K562 (cell line): Measurements from ENCODE around the gene SLC13A3. TPM values are rescaled to one million over a fixed set of nuclear protein-coding genes. Genes with fewer than 3 reads are reported as not detected.
A peak's percentile ranks its signal among the peaks of the same experiment; 100 is the strongest.

Experiments
- CBFA2T3 ChIP-seq: fragments of 450-650 bp; IDR thresholded peaks from 2 replicates; pipeline ENCODE4 v1.6.1; 2017
- DEAF1 ChIP-seq: fragments of 450-650 bp; formaldehyde crosslinking; IDR thresholded peaks from 2 replicates; pipeline ENCODE4 v1.4.0; 2020; ENCODE audit warnings: mild to moderate bottlenecking, moderate library complexity
- DNMT1 ChIP-seq: fragments of 450-650 bp; IDR thresholded peaks from 2 replicates; pipeline ENCODE4 v1.6.1; 2016; ENCODE audit warnings: antibody characterized with exemption, mild to moderate bottlenecking
- E2F3 ChIP-seq: fragments of 250-450 bp; sonication (Bioruptor Pico); IDR thresholded peaks from 2 replicates; pipeline ENCODE4 v1.4.0; 2020; ENCODE audit warnings: mild to moderate bottlenecking
- FOSL1 ChIP-seq: fragments of 200-800 bp; sonication (Bioruptor generic); conservative IDR thresholded peaks from 2 replicates; pipeline ENCODE4 v1.6.1; 2016; ENCODE audit warnings: missing genetic modification characterization, missing compliant biosample characterization
- FUS ChIP-seq: fragments of 200-400 bp; formaldehyde crosslinking; optimal IDR thresholded peaks from 2 replicates; pipeline ENCODE3; 2017; ENCODE audit warnings: low read depth, low read length
- IRF9 ChIP-seq: fragments of 450-650 bp; IDR thresholded peaks from 2 replicates; pipeline ENCODE4 v1.6.1; 2016; ENCODE audit warnings: missing biosample characterization, missing genetic modification characterization
- JUN ChIP-seq, 2 experiments: sonication (generic) in 1 of 2; formaldehyde crosslinking in 1 of 2; IDR thresholded peaks; 2 replicates each; pipeline versions ENCODE4 v1.6.1 to v1.8.0; 2012 to 2022; ENCODE audit warnings: borderline replicate concordance in 2 of 2, mild to moderate bottlenecking in 2 of 2, improper control_type of control experiment in 1 of 2, low read depth in 1 of 2, low read length in 1 of 2, missing genetic modification reagents in 1 of 2
- KDM1A ChIP-seq, 2 experiments: fragments of 450-650 bp; IDR thresholded peaks; 2 replicates each; pipeline ENCODE4 v1.6.1; 2016; ENCODE audit warnings: mild to moderate bottlenecking in 2 of 2
- LARP7 ChIP-seq: fragments of 450-650 bp; IDR thresholded peaks from 2 replicates; pipeline ENCODE4 v1.6.1; 2016
- LEF1 ChIP-seq: fragments of 450-650 bp; IDR thresholded peaks from 2 replicates; pipeline ENCODE4 v1.6.1; 2016; ENCODE audit warnings: mild to moderate bottlenecking
- MCM3 ChIP-seq: fragments of 450-650 bp; IDR thresholded peaks from 2 replicates; pipeline ENCODE4 v1.6.1; 2016
- PBX2 ChIP-seq, 2 experiments: IDR thresholded peaks in 1 of 2; conservative IDR thresholded peaks in 1 of 2; 2 replicates each; pipeline ENCODE4 v1.6.1; 2016; ENCODE audit warnings: low read depth in 2 of 2, mild to moderate bottlenecking in 1 of 2, missing compliant biosample characterization in 1 of 2, missing genetic modification characterization in 1 of 2, moderate library complexity in 1 of 2
- PTRF ChIP-seq: fragments of 450-650 bp; IDR thresholded peaks from 2 replicates; pipeline ENCODE4 v1.6.1; 2016; ENCODE audit warnings: mild to moderate bottlenecking, missing genetic modification characterization, missing compliant biosample characterization
- RBM34 ChIP-seq: fragments of 200-400 bp; formaldehyde crosslinking; IDR thresholded peaks from 2 replicates; pipeline ENCODE4 v1.6.1; 2018; ENCODE audit warnings: low read length, borderline replicate concordance; ENCODE audit not compliant: insufficient read depth
- SMAD2 ChIP-seq: fragments of 150-350 bp; IDR thresholded peaks from 2 replicates; pipeline ENCODE4 v1.6.1; 2014; ENCODE audit warnings: low read depth, mild to moderate bottlenecking, low read length
- SMAD4 ChIP-seq: fragments of 250-450 bp; sonication (Bioruptor Pico); conservative IDR thresholded peaks from 2 replicates; pipeline ENCODE4 v1.8.0; 2021; ENCODE audit warnings: inconsistent platforms, mild to moderate bottlenecking, moderate library complexity
- ZFP30 ChIP-seq: fragments of 250-450 bp; sonication (Bioruptor Pico); IDR thresholded peaks from 2 replicates; pipeline ENCODE4 v1.8.0; 2022; ENCODE audit warnings: moderate library complexity, mild to moderate bottlenecking, inconsistent platforms, borderline replicate concordance
- ZNF277 ChIP-seq: fragments of 250-450 bp; sonication (Bioruptor Pico); IDR thresholded peaks from 2 replicates; pipeline ENCODE4 v1.8.0; 2022; ENCODE audit warnings: inconsistent platforms, mild to moderate bottlenecking, moderate library complexity, borderline replicate concordance
- ZNF395 ChIP-seq: fragments of 200-800 bp; sonication (Bioruptor generic); IDR thresholded peaks from 2 replicates; pipeline ENCODE4 v1.6.1; 2017; ENCODE audit warnings: missing genetic modification characterization, missing compliant biosample characterization
- polyA plus RNA-seq, 8 experiments: library from polyadenylated mRNA; depleted of rRNA in 4 of 8; stranded (reverse) in 5 of 8; unstranded in 3 of 8; fragments of >200 nt; fragmentation: Nextera tagmentation in 2 of 8; fragmentation: Illumina TruSeq in 1 of 8; extraction: Ambion mirVana in 2 of 8; extraction: Trizol in 1 of 8; gene quantifications; 2 replicates each; pipeline versions ENCODE4 v1.2.1 to v1.2.3, GENCODE V29; 2011 to 2014; ENCODE audit warnings: inconsistent platforms in 1 of 8, missing spikeins in 1 of 8
- total RNA-seq, 7 experiments: library from RNA; depleted of rRNA in 6 of 7; stranded (reverse); fragments of >200 nt in 6 of 7; fragmentation: Illumina TruSeq in 2 of 7; extraction: Trizol in 2 of 7; gene quantifications; 2 replicates each; pipeline versions ENCODE4 v1.2.1 to v1.2.3, GENCODE V29; 2011 to 2021; ENCODE audit warnings: low replicate concordance in 1 of 7

SLC13A3 gene
- total and polyA plus RNA-seq, 9 of the 15 experiments (the other 6 are each of a cell fraction or from before 2014, with no cell fraction given) = 5.5 to 16.4 (median 8.5) TPM

- TF ChIP-seq ZNF395 (CRISPR knock-in tag) = no peak
- TF ChIP-seq ZFP30 (CRISPR knock-in tag) = no peak
- peak; percentile 57; the same call in 1 of the 2 replicates for TF ChIP-seq LEF1
- no peak; the same call in 1 of the 2 replicates for TF ChIP-seq MCM3
- no peak for TF ChIP-seq DEAF1 (CRISPR knock-in tag)
- no peak for TF ChIP-seq RBM34
- peak; percentile 77 to 81; a peak in 3 of 4 replicates for TF ChIP-seq KDM1A (IDR thresholded peaks at IDR 0.05)
- TF ChIP-seq JUN (IDR thresholded peaks at IDR 0.05; ENCODE audit: borderline replicate concordance, low read depth, low read length) = no peak
- TF ChIP-seq JUN (CRISPR knock-in tag; IDR thresholded peaks at IDR 0.05; ENCODE audit: borderline replicate concordance) = no peak
- TF ChIP-seq CBFA2T3 = peak; percentile 95
- TF ChIP-seq DNMT1 = no peak
- TF ChIP-seq FOSL1 = no peak
- TF ChIP-seq PBX2 (CRISPR knock-in tag; IDR thresholded peaks at IDR 0.05; ENCODE audit: low read depth) = no peak
- peak; percentile 84 for TF ChIP-seq PBX2 (tag; conservative IDR thresholded peaks at IDR 0.05; ENCODE audit: low read depth)
- no peak for TF ChIP-seq SMAD2
- TF ChIP-seq IRF9 = no peak
- TF ChIP-seq PTRF (tag) = no peak
- no peak for TF ChIP-seq LARP7
- TF ChIP-seq SMAD4 = peak; percentile 60
- no peak for TF ChIP-seq ZNF277 (CRISPR knock-in tag)
- TF ChIP-seq FUS = no peak
- no peak for TF ChIP-seq E2F3 (CRISPR knock-in tag)
These were observed 2.2 kb downstream of the SLC13A3 start (continued) for GRCh38 chr20:46648903-46649649.
